NCI-H748 (cell line): Measurements from ENCODE around the gene DCLK3.

Source experiments
- DNase-seq: peaks from one replicate; lab custom pipeline; 2025; ENCODE audit not compliant: unreplicated experiment; lab: John Stamatoyannopoulos, UW

The DCLK3 gene

GRCh38 chr3:36763850-36764703 lies at the start of gene DCLK3:
Gene DCLK3 (minus strand): TSS chr3:36764553. CDS start chr3:36764263, 290 bp downstream.
- peak; percentile 50 for DNase-seq

GRCh38 chr3:36813305-36813704 lies 49.0 kb upstream of the DCLK3 start:
- no peak for DNase-seq

DNA sequence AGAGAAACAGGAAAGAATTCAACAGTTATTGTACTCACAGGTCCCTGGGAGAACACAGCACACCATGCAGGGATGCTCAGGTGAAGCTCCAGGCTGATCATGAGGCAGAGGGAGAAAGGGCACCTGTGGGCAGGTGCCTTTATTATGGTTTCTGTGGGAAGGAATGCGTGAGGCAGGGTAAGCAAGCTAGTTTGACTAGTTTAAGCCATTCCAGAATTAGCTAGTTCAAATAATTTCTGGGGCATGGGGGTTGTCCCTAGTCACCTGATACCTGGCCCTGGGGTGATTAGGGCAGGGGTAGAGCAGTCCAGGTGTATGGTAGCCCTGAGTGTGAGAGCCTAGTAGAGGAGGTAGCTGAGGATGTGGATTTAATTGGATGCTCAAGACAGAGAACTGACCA lies 47.9 kb upstream of the DCLK3 start:
- no peak for DNase-seq

GRCh38 chr3:36811768-36812167 lies 47.4 kb upstream of the DCLK3 start:
- no peak for DNase-seq

GRCh38 chr3:36804295-36805055 lies 40.1 kb upstream of the DCLK3 start:
- peak; percentile 65 for DNase-seq

GRCh38 chr3:36803091-36803791 lies 38.9 kb upstream of the DCLK3 start:
- DNase-seq, result no peak

GRCh38 chr3:36800533-36801116 lies 36.3 kb upstream of the DCLK3 start:
- no peak for DNase-seq

- DNase-seq, result no peak
Measured at GRCh38 chr3:36796881-36797280, 32.5 kb upstream of the DCLK3 start.

DNA sequence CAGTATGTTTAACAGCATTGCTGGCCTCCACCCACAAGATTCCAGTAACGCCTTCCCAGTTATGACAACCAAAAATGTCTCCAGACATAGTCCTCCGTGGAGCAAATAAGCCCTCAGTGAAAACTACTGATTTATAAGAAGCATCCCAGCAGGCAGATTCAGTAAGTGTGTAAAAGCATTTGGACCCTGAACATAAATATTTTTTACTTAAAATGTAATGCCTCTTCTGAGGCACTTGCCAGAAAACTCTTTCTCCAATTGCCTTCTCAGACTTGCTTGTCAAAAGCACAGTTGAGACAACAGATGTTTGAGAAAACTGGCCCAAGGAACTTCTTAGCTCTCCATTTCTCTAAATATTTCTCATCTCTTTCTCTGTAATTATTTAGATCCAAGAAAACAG lies 31.8 kb upstream of the DCLK3 start:
- no peak for DNase-seq

GRCh38 chr3:36795622-36796021 lies 31.3 kb upstream of the DCLK3 start:
- no peak for DNase-seq

- DNase-seq, result peak; percentile 30
Measured at GRCh38 chr3:36792342-36792741, 28.0 kb upstream of the DCLK3 start.

DNA sequence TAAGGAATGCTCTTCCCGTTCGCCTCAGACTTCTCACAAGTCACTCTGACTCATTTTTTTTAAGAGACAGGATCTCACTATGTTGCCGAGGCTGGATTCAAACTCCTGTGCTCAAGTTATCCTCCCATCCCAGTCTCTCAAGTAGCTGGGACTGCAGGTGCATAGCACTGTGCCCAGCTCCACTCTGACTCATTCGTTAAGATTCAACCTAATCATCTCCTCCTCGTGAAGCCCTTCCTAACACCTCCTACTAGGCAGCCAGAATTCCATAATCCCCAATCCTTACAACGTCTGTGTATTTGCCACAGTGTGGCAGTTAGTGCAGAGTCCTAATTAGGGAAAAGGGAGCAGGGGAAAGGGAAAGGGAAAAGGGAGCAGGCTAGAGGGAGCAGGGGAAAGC lies 26.4 kb upstream of the DCLK3 start:
- no peak for DNase-seq

DNA sequence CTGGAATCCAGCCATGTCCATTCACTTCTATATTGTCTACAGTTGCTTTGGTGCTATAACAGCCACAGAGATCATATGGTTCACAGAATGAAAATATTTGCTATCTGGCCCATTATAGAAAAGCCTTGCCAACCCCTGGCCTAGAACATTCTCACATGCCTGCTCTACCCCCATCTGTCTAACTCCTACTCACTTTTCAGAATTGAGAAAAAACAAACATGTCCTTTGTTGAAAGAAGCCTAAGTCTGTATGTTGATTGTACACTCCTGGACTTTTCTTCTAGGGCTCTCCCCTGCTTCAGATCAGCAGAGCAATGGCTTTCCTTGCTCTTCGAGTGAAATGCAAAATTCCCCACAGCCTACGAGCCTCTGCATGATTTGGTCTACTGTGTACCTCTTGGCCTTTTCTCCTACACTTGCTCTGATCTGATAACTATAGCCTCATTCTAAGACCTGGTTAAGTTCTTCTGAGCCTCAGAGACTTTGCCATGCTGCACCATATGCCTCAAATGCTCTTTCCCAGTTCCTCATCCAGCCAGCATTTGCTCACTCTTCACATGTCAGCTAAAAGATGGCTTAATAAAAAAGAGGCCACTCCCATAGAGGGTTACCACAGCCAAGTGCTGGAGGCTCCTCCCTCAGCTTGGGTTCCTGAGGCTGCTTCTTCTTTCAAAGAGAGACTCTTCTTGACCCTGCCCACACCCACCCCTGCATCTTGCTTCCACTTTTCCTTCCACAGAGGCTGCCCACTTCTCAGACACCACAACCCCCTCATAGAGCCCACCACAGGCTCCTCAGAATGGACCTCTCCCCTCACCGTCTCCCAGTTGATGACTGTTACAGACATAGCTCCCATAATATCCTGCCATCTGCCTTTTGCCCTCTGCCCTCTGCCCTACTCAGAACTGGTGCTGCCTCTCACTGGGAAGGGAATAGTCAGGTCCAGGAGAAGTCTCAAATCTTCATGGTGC lies 22.9 kb upstream of the DCLK3 start:
- DNase-seq, result no peak

DNA sequence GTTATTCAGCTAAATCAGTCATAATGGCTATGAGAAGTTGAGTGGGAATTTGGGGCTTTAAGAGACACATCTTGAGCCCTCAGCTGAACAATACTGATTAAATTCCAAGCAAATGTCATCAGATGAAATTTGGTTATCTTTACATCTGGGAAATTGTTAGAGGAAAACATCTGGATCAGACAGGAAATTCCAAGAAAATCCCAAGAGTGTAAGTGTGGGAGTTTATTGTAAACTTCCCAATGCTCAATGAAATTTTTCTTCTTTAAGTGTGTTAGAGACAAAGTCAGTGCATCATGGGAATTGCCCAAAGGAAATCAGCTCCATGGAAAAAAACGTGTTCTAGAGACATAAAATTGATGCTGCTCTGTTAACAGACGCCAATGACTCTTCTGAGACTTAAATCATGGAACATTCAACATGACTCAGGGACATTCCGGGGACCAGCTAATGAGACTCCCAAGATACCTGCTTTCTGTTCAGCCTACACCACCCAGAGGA lies 19.8 kb upstream of the DCLK3 start:
- no peak for DNase-seq

- DNase-seq, result no peak
Measured at GRCh38 chr3:36777424-36778218, 13.3 kb upstream of the DCLK3 start.

DNA sequence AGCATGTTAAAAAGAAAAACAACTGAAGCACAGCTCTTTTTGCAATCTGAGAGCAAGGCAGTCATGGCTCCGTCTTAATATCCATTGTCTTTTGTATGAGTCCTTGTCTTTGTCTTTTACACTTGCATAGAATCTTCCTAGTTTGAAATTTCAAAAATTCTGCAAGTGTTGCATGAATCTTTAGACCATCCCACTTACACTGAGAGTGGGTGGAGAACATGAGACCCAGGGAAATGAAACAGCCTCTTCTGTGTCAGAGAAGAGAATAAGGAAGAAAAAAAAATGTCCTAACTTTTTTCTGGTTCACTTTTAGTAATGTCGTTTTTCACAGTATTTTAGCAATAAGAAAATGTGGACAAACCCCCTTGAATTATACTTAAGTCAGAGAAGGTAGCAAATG lies 12.1 kb upstream of the DCLK3 start:
- DNase-seq, result no peak

DNA sequence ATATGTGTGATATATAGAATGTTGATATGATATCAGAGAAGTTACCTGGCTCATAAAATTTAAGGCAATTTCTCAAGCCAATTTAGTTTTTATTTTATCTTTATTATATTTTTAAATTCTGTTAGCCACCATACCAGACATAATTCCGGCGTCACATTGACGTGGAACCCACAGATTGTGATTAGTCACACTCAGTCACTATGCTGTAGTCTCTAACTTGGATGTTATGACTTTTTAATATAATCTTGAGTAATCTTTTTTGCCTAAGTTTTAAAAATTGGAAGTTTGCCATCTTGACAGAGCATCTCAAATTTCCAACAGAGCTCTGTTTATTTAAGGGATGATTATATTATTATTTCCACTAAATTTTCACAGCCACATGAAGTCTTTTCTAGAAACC lies 9.7 kb upstream of the DCLK3 start:
- DNase-seq, result no peak

GRCh38 chr3:36771931-36772330 lies 7.6 kb upstream of the DCLK3 start:
- DNase-seq, result no peak

DNA sequence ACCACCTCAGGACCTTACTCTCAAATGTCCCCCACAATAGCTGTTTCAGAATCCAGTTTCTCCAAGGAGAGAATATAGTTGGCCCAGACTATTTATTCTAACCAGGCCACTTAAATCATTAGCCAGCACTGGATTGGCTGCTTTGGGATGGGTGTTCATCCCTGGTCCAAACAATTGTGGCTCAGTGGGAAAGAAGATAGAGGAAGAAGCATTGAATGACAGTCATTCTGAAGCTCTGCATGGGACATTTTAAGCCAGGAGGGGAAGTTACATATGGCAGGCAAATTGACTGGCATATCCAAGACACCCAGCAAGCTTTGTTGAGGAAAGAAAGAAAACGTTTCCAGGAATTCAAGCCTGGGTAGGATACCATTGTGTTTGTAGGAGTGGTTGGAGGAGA lies 5.6 kb upstream of the DCLK3 start:
- no peak for DNase-seq
